ENCODE results near the gene TAF6. TPM values are rescaled to one million over a fixed set of nuclear protein-coding genes. Genes with fewer than 3 reads are reported as not detected.
A peak's percentile ranks its signal among the peaks of the same experiment; 100 is the strongest.

The TAF6 gene
- total RNA-seq, 1 donor from 2014 or later = 26.6 TPM

- intact Hi-C loops (cut with DNase I) = loop anchor here (5.0 to 10.0 kb wide), 2 partner anchors 40 to 172 kb away; partner anchors contain the start of genes MBLAC1 and TRIM4
These were observed 32.0 kb downstream of the TAF6 start for GRCh38 chr7:100087055-100087750.

GRCh38 chr7:100085515-100085914 lies 33.6 kb downstream of the TAF6 start:
- intact Hi-C loops (cut with DNase I) = loop anchor here (5.0 to 10.0 kb wide), 2 partner anchors 42 to 171 kb away; partner anchors contain the start of genes MBLAC1 and TRIM4
- no peak for DNase-seq (ENCODE audit: low spot score)

More at GRCh38 chr7:100087055-100087750, 32.0 kb downstream of the TAF6 start:
- DNase-seq (ENCODE audit: low spot score) = no peak

- DNase-seq (ENCODE audit: low spot score) = no peak
- intact Hi-C loops (cut with DNase I) = loop anchor here (5.0 to 10.0 kb wide), 2 partner anchors 86 to 168 kb away; partner anchors contain the start of gene TRIM4
These were observed 36.2 kb downstream of the TAF6 start for GRCh38 chr7:100082978-100083377.

GRCh38 chr7:100081535-100082102 lies 37.5 kb downstream of the TAF6 start, which contains the start of gene ZNF3:
Gene ZNF3, minus strand, starts transcription at chr7:100081723. Its CDS starts 4,366 bp downstream, at chr7:100077357.
- intact Hi-C loops (cut with DNase I) = loop anchor here (5.0 to 10.0 kb wide), 2 partner anchors 84 to 167 kb away; partner anchors contain the start of gene TRIM4
- DNase-seq (ENCODE audit: low spot score) = peak; percentile 99

GRCh38 chr7:100080907-100081534 lies 38.1 kb downstream of the TAF6 start:
- DNase-seq (ENCODE audit: low spot score) = no peak
- intact Hi-C loops (cut with DNase I) = loop anchor here (5.0 to 10.0 kb wide), 2 partner anchors 84 to 166 kb away; partner anchors contain the start of gene TRIM4

GRCh38 chr7:100079024-100079560 lies 40.1 kb downstream of the TAF6 start:
- intact Hi-C loops (cut with DNase I) = no loop called here
- no peak for DNase-seq (ENCODE audit: low spot score)

GRCh38 chr7:100077205-100077604 lies 42.0 kb downstream of the TAF6 start:
- intact Hi-C loops (cut with DNase I) = no loop called here
- DNase-seq (ENCODE audit: low spot score) = no peak

- DNase-seq (ENCODE audit: low spot score) = no peak
- intact Hi-C loops (cut with DNase I) = no loop called here
These were observed 43.7 kb downstream of the TAF6 start for GRCh38 chr7:100075418-100075817.

GRCh38 chr7:100074841-100075240 lies 44.3 kb downstream of the TAF6 start:
- intact Hi-C loops (cut with DNase I) = no loop called here
- no peak for DNase-seq (ENCODE audit: low spot score)

- intact Hi-C loops (cut with DNase I) = no loop called here
These were observed 46.7 kb downstream of the TAF6 start for GRCh38 chr7:100072462-100072861.

GRCh38 chr7:100071018-100071723 lies 48.0 kb downstream of the TAF6 start:
- DNase-seq (ENCODE audit: low spot score) = no peak
- intact Hi-C loops (cut with DNase I) = no loop called here

More at GRCh38 chr7:100072462-100072861, 46.7 kb downstream of the TAF6 start:
- DNase-seq (ENCODE audit: low spot score) = no peak

- intact Hi-C loops (cut with DNase I) = no loop called here
- DNase-seq (ENCODE audit: low spot score) = no peak
These were observed 49.2 kb downstream of the TAF6 start for GRCh38 chr7:100069991-100070390.

- intact Hi-C loops (cut with DNase I) = no loop called here
These were observed 52.2 kb downstream of the TAF6 start for GRCh38 chr7:100066953-100067352.

GRCh38 chr7:100065452-100066186 lies 53.5 kb downstream of the TAF6 start:
- intact Hi-C loops (cut with DNase I) = no loop called here
- DNase-seq (ENCODE audit: low spot score) = no peak

More at GRCh38 chr7:100066953-100067352, 52.2 kb downstream of the TAF6 start:
- DNase-seq (ENCODE audit: low spot score) = no peak

GRCh38 chr7:100064162-100064561 lies 55.0 kb downstream of the TAF6 start:
- intact Hi-C loops (cut with DNase I) = no loop called here
- DNase-seq (ENCODE audit: low spot score) = no peak

- intact Hi-C loops (cut with DNase I) = no loop called here
These were observed 55.8 kb downstream of the TAF6 start for GRCh38 chr7:100063376-100063775.

GRCh38 chr7:100061518-100062193 lies 57.5 kb downstream of the TAF6 start:
- intact Hi-C loops (cut with DNase I) = no loop called here

More at GRCh38 chr7:100063376-100063775, 55.8 kb downstream of the TAF6 start:
- DNase-seq (ENCODE audit: low spot score) = no peak

GRCh38 chr7:100059251-100059739 lies 59.9 kb downstream of the TAF6 start:
- intact Hi-C loops (cut with DNase I) = no loop called here
- DNase-seq (ENCODE audit: low spot score) = no peak

More at GRCh38 chr7:100061518-100062193, 57.5 kb downstream of the TAF6 start:
- no peak for DNase-seq (ENCODE audit: low spot score)
